D721Med (cell line): ENCODE measurements around the gene MAST1.

Source experiments
- DNase-seq: peaks from one replicate; pipeline ENCODE4 v3.0.0; 2011; ENCODE audit warnings: low spot score; ENCODE audit not compliant: insufficient read length
- FAIRE-seq: peaks from 2 replicates; lab custom pipeline; 2011; peaks lifted over from hg19 to GRCh38; lab: Jason Lieb, UNC
- TF ChIP-seq, protein P1 (sequence below): IDR thresholded peaks from 2 replicates; pipeline ENCODE4 v1.5.1; 2012; ENCODE audit warnings: mild to moderate bottlenecking, control low read depth; ENCODE audit not compliant: insufficient read depth; ENCODE audit errors: missing control alignments

MAST1 gene

GRCh38 chr19:12881172-12881808 is 43.0 kb downstream of the MAST1 start, which contains the start of gene DNASE2:
Gene DNASE2, minus strand, starts transcription at chr19:12881449. Its CDS starts 74 bp downstream, at chr19:12881375.
- FAIRE-seq (no peak), DNase-seq (peak; percentile 96)
- TF ChIP-seq, protein P1, sequence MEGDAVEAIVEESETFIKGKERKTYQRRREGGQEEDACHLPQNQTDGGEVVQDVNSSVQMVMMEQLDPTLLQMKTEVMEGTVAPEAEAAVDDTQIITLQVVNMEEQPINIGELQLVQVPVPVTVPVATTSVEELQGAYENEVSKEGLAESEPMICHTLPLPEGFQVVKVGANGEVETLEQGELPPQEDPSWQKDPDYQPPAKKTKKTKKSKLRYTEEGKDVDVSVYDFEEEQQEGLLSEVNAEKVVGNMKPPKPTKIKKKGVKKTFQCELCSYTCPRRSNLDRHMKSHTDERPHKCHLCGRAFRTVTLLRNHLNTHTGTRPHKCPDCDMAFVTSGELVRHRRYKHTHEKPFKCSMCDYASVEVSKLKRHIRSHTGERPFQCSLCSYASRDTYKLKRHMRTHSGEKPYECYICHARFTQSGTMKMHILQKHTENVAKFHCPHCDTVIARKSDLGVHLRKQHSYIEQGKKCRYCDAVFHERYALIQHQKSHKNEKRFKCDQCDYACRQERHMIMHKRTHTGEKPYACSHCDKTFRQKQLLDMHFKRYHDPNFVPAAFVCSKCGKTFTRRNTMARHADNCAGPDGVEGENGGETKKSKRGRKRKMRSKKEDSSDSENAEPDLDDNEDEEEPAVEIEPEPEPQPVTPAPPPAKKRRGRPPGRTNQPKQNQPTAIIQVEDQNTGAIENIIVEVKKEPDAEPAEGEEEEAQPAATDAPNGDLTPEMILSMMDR = no peak

DNA sequence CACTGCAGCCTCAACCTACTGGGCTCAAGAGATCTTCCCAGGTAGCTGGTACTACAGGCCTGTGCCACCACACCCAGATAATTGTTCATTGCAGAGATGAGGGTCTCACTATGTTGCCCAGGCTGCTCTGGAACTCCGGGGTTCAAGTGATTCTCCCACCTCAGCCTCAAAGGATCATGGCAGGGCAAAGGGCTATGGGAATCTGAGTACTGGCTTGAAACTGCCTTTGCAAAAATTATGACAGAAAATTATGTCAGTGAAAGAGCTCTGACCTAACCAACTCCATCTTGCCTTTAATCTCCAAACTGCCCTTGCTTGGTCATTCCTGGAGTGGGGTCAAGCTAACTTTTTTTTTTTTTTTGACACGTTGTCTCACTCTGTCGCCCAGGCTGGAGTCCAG is 44.3 kb downstream of the MAST1 start:
- TF ChIP-seq, protein P1 = no peak
- DNase-seq = no peak
- FAIRE-seq = no peak

GRCh38 chr19:12884202-12884601 is 45.9 kb downstream of the MAST1 start:
- DNase-seq = no peak
- TF ChIP-seq, protein P1 = no peak
- no peak for FAIRE-seq

DNA sequence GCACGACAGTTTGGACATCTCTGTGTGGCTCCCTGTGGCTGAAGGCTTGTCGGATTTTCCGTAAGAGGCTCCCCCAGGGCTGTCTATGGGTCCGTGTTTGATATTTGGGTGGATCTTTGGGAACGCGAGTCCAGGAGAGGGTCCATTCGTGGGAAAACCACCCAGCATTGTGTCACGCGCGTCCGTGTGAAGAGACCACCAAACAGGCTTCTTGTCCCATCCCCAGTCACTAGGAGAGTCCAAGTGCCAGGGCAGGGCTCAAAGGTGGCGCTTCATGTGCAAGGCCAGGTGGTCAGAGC is 46.3 kb downstream of the MAST1 start:
- no peak for FAIRE-seq

DNA sequence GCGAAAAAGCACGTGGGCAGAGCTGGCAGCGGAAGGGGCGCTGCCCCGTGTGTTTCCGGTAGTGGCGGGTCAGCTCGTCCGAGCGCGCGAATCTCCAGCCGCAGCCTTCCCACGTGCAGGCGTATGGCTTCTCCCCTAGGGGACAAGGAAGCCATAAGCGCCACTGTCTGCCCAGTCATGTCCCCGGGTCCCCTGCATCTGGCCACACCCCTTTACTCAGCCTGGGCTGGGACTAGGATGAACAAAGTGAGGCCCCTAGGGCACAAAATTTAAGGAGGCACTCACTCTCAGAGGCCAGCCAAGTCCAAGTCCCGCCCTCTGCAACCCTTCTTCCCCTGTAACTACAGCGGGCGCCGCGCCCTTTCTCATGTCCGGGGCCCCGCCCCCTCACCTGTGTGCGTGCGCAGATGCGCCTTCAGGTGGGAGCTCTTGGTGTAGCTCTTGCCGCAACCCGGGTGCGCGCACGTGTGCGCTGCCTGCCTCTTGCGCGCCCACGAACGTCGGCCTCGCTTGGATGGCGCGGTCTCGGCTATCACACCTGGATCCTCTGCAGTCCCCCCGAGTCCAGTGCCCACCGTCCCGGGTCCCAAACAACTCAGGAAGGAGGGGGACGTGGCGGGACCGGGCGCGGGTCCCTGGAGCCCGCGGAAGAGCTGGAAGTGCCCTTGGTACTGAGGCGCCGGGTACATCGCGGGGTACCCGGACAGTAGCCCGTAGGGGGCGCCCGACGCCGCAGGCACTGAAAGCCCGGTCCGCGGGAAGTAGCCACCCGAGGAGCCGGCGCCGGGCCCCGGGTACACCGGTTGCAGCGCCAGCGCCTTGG is 46.8 kb downstream of the MAST1 start:
- FAIRE-seq (no peak), DNase-seq (no peak)
- TF ChIP-seq, protein P1 = no peak

More for the DNA sequence above, 46.3 kb downstream of the MAST1 start:
- no peak for DNase-seq
- TF ChIP-seq, protein P1 = no peak

DNA sequence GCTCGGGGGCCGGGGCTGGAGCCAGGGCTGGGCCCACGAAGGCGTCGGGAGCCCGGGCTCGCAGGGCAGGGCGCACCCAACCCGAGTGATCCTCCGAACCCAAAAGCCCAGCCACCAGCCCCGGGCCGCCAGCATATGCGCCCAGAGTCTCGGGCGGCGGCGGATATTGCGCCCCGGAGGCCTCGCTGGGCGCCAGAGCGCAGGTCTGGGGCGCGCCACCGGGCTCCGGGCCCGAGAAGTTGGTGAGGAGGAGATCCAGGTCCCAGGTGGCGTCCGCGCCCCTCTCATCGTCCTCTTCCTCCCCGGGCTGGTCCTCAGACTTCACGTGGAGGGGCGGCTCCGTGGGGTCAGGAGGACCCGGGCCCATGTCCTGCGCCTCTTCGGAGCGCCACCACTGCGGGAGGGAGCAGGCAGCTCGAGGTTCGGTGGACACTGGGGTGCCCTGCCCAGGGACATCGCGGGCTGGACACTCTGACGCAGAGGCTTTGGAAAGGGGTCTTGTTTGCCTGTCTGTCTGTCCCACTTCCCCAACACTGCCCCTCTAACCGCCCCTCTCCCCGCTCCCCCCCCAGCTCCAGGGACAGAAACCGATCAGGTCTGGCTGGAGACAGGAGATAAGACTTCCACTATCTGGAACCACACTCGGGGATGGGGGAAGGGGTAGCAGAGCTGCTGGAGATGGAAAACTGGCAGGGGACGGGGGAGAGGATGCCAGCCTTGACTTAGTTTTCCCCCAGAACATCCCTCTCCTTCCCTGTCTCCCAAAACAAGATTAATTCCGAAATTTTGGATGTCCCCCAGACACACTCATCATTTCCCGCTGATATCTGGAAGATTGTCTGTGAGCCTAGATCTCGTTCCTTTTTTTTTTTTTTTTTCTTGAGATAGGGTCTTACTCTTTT is 47.7 kb downstream of the MAST1 start:
- TF ChIP-seq, protein P1 = no peak
- DNase-seq (no peak), FAIRE-seq (no peak)
